ENCODE results near the gene LAMA4. TPM values are rescaled to one million over a fixed set of nuclear protein-coding genes. Genes with fewer than 3 reads are reported as not detected.

Gene LAMA4
- total RNA-seq, result 84.6 and 174 TPM in 2 replicates

GRCh38 chr6:112253841-112254816 lies at the start of gene LAMA4:
Gene LAMA4 (minus strand): TSS chr6:112254567. CDS start chr6:112254150, 417 bp downstream.

GRCh38 chr6:112087136-112087911 lies 167.0 kb downstream of the LAMA4 start, which contains the start of the genes FAM229B and TUBE1:
Gene FAM229B (plus strand): TSS chr6:112087591. CDS start chr6:112099284, 11,693 bp downstream.
Gene TUBE1 (minus strand): TSS chr6:112087482. CDS start chr6:112087434, 48 bp downstream.

Other genes with a start within 250 kb of the LAMA4 start
- gene CCN6, start 200.5 kb downstream of the LAMA4 start, total RNA-seq, result not detected in 2 replicates
- gene TUBE1, start 167.1 kb downstream of the LAMA4 start, total RNA-seq, result 31.0 and 49.9 TPM in 2 replicates
- 14.0 and 35.9 TPM in 2 replicates for gene FAM229B, start 167.0 kb downstream of the LAMA4 start, total RNA-seq
- gene RFPL4B, start 92.8 kb upstream of the LAMA4 start, total RNA-seq, result 0.09 TPM in 1 of 2 replicates, not detected in the other